RWPE1 (cell line): ENCODE results near the gene SLC4A1.

ENCODE experiments used
- CTCF ChIA-PET: fragments of 350-600 bp; sonication (Branson Sonifier 250); formaldehyde crosslinking; extraction: SDS; loops from one replicate; lab custom pipeline; 2021; lab: Yijun Ruan, JAX
- POLR2A ChIA-PET: fragments of 400-600 bp; formaldehyde crosslinking; extraction: SDS; loops from one replicate; lab custom pipeline; 2020; ENCODE audit warnings: antibody characterized with exemption; ENCODE audit not compliant: low non-redundant PET; lab: Yijun Ruan, JAX
- DNase-seq: peaks from one replicate; pipeline ENCODE4 v3.0.0; 2012; ENCODE audit warnings: low spot score
- H3K27ac ChIP-seq: fragments of 450-650 bp; 2 replicates; pipeline ENCODE4 v1.5.1; 2017
- TF ChIP-seq, protein P1 (sequence below): fragments of 450-650 bp; conservative IDR thresholded peaks from 2 replicates; pipeline ENCODE4 v1.5.1; 2017; ENCODE audit warnings: low read depth, mild to moderate bottlenecking

SLC4A1 gene

DNA sequence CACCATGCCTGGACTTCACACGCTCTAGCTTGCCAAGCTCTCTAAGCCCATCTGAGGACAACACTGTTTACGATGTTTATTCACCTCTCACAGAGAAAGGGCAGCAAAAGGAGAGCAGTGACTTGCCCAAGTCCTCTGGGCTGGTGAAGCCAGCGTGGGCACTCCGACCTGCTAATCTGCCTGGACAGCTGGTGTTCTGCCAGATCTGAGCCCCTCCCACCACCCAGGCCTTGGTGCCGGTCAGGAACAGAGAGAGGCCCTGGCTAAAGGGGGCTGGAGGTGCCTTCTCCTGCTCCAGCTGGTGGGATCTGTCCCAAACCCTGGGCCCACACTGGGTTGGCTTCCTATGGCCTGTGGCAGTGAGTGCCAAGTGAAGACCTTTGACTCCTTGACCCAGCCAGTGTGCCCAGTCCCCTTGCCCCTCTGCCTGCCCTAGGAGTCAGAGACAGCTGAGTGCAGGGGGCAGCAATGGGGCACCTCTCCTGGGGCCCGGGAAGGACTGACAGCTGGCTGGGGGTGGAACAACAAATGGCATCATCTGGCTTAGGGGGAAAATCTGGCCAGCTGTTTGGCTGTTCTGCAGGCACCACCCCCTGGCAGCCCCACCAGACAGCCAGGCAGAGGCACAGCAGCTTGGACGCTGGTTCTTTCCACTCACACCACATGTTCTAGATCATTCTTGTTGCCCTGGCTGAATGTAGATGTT, 1.8 kb upstream of the SLC4A1 start:
- H3K27ac ChIP-seq, result no peak overlapping the region
- no peak for DNase-seq
- ChIA-PET POLR2A (no interaction called here), CTCF (no interaction called here)
- TF ChIP-seq, protein P1, sequence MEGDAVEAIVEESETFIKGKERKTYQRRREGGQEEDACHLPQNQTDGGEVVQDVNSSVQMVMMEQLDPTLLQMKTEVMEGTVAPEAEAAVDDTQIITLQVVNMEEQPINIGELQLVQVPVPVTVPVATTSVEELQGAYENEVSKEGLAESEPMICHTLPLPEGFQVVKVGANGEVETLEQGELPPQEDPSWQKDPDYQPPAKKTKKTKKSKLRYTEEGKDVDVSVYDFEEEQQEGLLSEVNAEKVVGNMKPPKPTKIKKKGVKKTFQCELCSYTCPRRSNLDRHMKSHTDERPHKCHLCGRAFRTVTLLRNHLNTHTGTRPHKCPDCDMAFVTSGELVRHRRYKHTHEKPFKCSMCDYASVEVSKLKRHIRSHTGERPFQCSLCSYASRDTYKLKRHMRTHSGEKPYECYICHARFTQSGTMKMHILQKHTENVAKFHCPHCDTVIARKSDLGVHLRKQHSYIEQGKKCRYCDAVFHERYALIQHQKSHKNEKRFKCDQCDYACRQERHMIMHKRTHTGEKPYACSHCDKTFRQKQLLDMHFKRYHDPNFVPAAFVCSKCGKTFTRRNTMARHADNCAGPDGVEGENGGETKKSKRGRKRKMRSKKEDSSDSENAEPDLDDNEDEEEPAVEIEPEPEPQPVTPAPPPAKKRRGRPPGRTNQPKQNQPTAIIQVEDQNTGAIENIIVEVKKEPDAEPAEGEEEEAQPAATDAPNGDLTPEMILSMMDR, result no peak

DNA sequence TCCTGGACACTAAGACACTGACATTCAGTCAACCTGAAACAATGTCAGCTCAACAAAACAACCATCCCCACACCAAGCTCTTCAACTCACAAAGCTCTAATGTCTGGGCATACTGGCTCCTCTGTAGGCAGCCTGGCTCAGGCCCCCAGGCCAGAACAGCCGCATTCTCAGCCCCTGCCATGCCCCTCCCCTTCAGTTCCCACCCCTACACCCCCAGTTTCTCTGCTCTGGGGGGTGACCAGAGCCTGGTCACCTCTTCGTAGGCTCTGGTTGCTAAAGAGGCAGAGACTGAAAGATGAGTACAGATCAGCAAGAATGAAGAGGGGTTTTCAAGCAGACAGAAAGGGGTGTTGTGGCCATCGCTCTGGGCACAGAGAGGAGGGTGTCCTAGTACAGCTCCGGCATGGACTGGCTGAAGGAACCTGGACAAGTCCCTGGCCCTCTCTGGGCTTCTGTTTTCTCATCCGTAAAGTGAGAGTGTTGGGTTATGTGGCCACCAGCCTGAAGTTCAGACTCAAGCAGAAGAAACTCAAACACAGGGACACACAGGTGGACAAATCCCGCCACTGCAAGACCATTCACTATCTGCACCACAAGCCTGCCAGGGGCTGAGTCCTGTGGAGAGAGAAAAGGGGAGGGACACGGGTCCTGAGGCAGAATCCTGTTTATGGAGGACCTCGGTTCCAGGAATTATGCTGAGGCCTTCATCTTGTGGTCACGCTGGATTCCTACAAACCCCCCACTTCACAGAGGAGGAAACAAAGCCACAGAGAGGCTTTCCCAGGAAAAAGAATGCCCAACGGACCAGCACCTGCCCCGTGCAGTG, 987 bp upstream of the SLC4A1 start:
- no peak overlapping the region for H3K27ac ChIP-seq
- ChIA-PET CTCF (interaction anchor here (0.7 kb wide), 1 partner anchor 9 kb away, joined by 3 read pairs; no protein-coding TSS in a partner anchor), POLR2A (no interaction called here)
- no peak for DNase-seq
- TF ChIP-seq, protein P1, result no peak

DNA sequence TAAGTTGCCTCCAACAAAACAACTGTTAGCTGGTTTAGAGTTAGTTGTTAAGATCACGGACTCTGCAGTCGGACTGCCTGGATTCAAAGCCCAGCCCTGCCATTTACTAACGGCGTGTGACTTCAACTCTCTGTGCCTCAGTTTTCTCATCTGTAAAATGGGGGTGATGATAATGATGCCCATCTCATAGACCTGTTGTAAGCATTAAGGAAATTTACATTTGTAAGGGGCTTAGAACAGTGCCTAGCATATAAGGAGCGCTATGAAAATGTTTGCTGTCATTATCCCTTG, 825 bp downstream of the SLC4A1 start:
- ChIA-PET CTCF (interaction anchor here (1.1 kb wide), 1 partner anchor 57 kb away, joined by 3 read pairs; no protein-coding TSS in a partner anchor), POLR2A (no interaction called here)
- no peak overlapping the region for H3K27ac ChIP-seq
- DNase-seq, result no peak
- TF ChIP-seq, protein P1, result no peak

DNA sequence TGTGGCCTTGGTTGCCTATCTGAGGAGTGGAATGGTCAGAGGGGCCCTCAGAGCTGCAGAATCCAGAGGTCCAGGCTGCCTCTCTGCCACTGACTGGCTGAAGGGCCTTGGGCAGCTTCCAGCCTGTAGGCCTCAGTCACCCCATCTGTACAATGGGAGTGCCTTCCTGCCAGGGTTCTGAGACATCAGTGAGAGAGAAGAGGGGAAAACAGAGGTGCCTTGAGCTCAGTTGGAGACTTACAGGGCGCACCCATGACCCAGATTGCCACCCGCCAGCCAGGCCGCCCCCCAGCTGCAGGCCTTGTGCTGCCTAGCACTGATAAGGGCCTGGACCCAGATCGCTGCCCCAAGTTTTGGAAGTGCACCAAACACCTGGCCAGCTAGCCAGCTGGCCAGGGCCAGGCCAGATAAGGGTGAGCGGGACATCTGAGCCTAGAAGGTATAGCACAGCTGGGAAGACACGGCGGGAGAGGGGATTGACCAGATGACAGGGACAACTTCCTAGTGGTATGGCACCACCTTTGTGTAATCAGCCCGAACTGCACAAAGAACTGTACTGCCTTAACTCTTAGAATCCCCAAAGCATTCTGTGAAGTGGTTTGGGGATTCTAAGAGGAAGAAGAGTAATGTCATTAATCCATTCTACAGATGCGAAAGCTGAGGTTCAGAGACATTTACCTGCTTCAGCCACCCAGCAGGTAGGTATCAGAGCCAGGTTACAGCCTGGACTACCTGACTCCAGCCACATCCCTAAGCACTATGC, 1.4 kb downstream of the SLC4A1 start:
- TF ChIP-seq, protein P1, result no peak
- ChIA-PET CTCF (interaction anchor here (1.1 kb wide), 1 partner anchor 57 kb away, joined by 3 read pairs; no protein-coding TSS in a partner anchor), POLR2A (interaction anchor here (0.6 kb wide), 2 partner anchors 15 to 90 kb away, joined by 3 to 5 read pairs; no protein-coding TSS in a partner anchor)
- DNase-seq, result no peak
- H3K27ac ChIP-seq, result no peak overlapping the region

DNA sequence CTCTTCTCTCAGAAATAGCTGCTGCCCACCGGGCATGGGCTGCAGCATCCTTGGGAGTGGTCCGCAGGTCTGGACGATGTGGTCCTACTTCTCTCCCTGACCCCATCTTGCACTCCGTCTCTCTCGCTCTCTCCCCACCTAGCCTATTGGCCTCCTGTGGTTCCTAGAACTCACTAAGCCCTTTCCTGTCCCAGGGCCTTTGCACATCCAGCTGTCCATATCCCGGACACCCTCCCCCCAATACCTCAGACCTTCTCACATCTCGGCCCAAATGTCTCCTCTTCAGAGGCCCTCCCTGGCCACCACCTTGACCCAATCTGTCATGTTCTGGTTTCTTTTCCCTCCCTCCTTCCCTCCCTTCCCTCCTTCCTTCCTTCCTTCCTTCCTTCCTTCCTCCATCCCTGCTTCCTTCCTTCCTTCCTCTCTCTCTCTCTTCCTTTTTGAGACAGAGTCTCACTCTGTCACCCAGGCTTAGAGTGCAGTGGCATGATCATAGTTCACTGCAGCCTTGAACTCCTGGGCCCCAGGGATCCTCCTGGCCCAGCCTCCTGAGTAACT, 4.5 kb downstream of the SLC4A1 start:
- H3K27ac ChIP-seq, result no peak overlapping the region
- TF ChIP-seq, protein P1, result no peak
- CTCF ChIA-PET, result no interaction called here
- DNase-seq, result no peak
- POLR2A ChIA-PET, result no interaction called here
